IPS DF 6.9 (cell line): ENCODE measurements around the gene VAPA.

Experiments
- DNase-seq: peaks from one replicate; pipeline ENCODE4 v3.0.0-alpha.2; 2013; ENCODE audit warnings: low read depth, low spot score
- H3K27ac ChIP-seq: one replicate; pipeline ENCODE4 v1.5.1; 2013; ENCODE audit warnings: low read length, control low read depth
- H3K27me3 ChIP-seq: 2 replicates; pipeline ENCODE4 v1.6.1; 2013; ENCODE audit warnings: mild to moderate bottlenecking, low read length; ENCODE audit not compliant: control insufficient read depth, insufficient read depth
- H3K36me3 ChIP-seq: 2 replicates; pipeline ENCODE4 v1.6.1; 2013; ENCODE audit warnings: low read length; ENCODE audit not compliant: control insufficient read depth, insufficient read depth
- H3K4me1 ChIP-seq: 2 replicates; pipeline ENCODE4 v1.6.1; 2013; ENCODE audit warnings: low read length; ENCODE audit not compliant: control insufficient read depth, insufficient read depth
- H3K4me3 ChIP-seq: 2 replicates; pipeline ENCODE4 v1.5.1; 2013; ENCODE audit warnings: mild to moderate bottlenecking, low read length
- H3K9me3 ChIP-seq: 2 replicates; pipeline ENCODE4 v1.6.1; 2013; ENCODE audit warnings: low read length, inconsistent platforms; ENCODE audit not compliant: control insufficient read depth, insufficient read depth
- WGBS: extraction: QIAGEN DNeasy Blood & Tissue Kit; methylation state at CpG from one replicate; pipeline ENCODE4 v1.1.7; 2013; ENCODE audit warnings: mixed read lengths, missing lambda C conversion rate; ENCODE audit not compliant: insufficient read length, insufficient coverage; 5-methylcytosine and 5-hydroxymethylcytosine counted together

Gene VAPA

GRCh38 chr18:9998330-9998729 is 84.5 kb downstream of the VAPA start:
- WGBS = no CpG with 5 or more reads among the region's 2 CpGs
- Histone ChIP-seq H3K27ac (no peak overlapping the region), H3K36me3 (no peaks in the 10 kb centered on the region), H3K4me3 (no peak overlapping the region), H3K9me3 (no peaks in the 10 kb centered on the region), H3K27me3 (no peaks in the 10 kb centered on the region), H3K4me1 (no peaks in the 10 kb centered on the region)
- no peak for DNase-seq

GRCh38 chr18:10002280-10002679 is 88.5 kb downstream of the VAPA start:
- Histone ChIP-seq H3K9me3 (no peaks in the 10 kb centered on the region), H3K27me3 (no peaks in the 10 kb centered on the region), H3K36me3 (no peaks in the 10 kb centered on the region), H3K4me1 (no peaks in the 10 kb centered on the region), H3K4me3 (no peak overlapping the region), H3K27ac (no peak overlapping the region)
- DNase-seq = no peak
- WGBS = no CpG with 5 or more reads among the region's 3 CpGs

- no peak for DNase-seq
- no CpG with 5 or more reads among the region's 1 CpG for WGBS
- H3K36me3 ChIP-seq = no peaks in the 10 kb centered on the region
- H3K27me3 ChIP-seq = no peaks in the 10 kb centered on the region
- no peaks in the 10 kb centered on the region for H3K9me3 ChIP-seq
- no peak overlapping the region for H3K4me3 ChIP-seq
- H3K4me1 ChIP-seq = no peaks in the 10 kb centered on the region
- H3K27ac ChIP-seq = no peak overlapping the region
These were observed 89.5 kb downstream of the VAPA start for GRCh38 chr18:10003281-10003680.

- Histone ChIP-seq H3K9me3 (no peaks in the 10 kb centered on the region), H3K27ac (no peak overlapping the region)
- no CpG with 5 or more reads among the region's 7 CpGs for WGBS
These were observed 90.0 kb downstream of the VAPA start for GRCh38 chr18:10003866-10004265.

GRCh38 chr18:10006311-10006893 is 92.6 kb downstream of the VAPA start:
- H3K9me3 ChIP-seq = no peaks in the 10 kb centered on the region
- WGBS = no CpG with 5 or more reads among the region's 4 CpGs
- H3K27me3 ChIP-seq = no peaks in the 10 kb centered on the region
- no peak overlapping the region for H3K27ac ChIP-seq
- H3K4me3 ChIP-seq = no peak overlapping the region
- no peaks in the 10 kb centered on the region for H3K4me1 ChIP-seq
- no peak for DNase-seq
- H3K36me3 ChIP-seq = no peaks in the 10 kb centered on the region

More at GRCh38 chr18:10003866-10004265, 90.0 kb downstream of the VAPA start:
- Histone ChIP-seq H3K27me3 (no peaks in the 10 kb centered on the region), H3K36me3 (no peaks in the 10 kb centered on the region), H3K4me1 (no peaks in the 10 kb centered on the region), H3K4me3 (no peak overlapping the region)
- DNase-seq = no peak

- no peaks in the 10 kb centered on the region for H3K27me3 ChIP-seq
- H3K27ac ChIP-seq = no peak overlapping the region
- WGBS = 100% methylated on average over 2 of the region's 3 CpGs
These were observed 94.3 kb downstream of the VAPA start for GRCh38 chr18:10008006-10008647.

More at GRCh38 chr18:10008006-10008647, 94.3 kb downstream of the VAPA start:
- Histone ChIP-seq H3K4me3 (no peak overlapping the region), H3K4me1 (no peaks in the 10 kb centered on the region), H3K9me3 (no peaks in the 10 kb centered on the region), H3K36me3 (no peaks in the 10 kb centered on the region)
- DNase-seq = no peak
